ENCODE measurements around the gene LDB2. TPM values are rescaled to one million over a fixed set of nuclear protein-coding genes. Genes with fewer than 3 reads are reported as not detected.

LDB2 gene
- total and polyA plus RNA-seq, 2 donors (not counting 1 experiment from before 2014, with no cell fraction given) = not detected

DNA sequence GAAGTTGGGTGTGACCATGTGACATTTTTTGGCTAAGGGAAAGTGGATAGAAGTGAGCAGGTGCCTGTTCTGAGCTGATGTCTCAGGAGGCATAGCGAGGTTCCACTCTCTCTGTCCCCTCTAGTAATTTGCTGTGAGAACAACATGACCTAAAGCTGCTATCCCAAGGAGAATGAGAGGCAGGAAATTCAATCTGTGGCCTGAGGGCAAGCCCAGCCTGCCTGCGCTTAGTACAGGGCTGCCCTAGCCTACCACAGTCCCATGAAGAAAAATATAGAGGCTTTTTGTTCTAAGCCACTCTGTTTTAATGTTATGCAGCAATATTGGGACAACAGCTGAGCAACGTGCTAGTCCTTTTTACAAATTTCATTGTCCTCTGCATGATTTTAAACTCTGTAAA, 193.1 kb downstream of the LDB2 start:
- Histone ChIP-seq H2AFZ (ENCODE audit: insufficient read depth, low read depth, low read length, poor library complexity, severe bottlenecking) (no peak overlapping the region), H3K79me2 (ENCODE audit: control insufficient read depth, insufficient read depth, low read length) (no peaks in the 10 kb centered on the region), H3K27ac (ENCODE audit: low read length in 2 of 2) (no peak overlapping the region), H3K4me3 (ENCODE audit: control extremely low read depth in 1 of 5, extremely low read depth in 1 of 5, insufficient read depth in 1 of 5, low read depth in 2 of 5, low read length in 4 of 5) (no peak overlapping the region), H3K27me3 (replicated peaks in 1 of 4; ENCODE audit: control extremely low read depth in 1 of 4, control insufficient read depth in 3 of 4, insufficient read depth in 4 of 4, low read length in 3 of 4) (no peaks in the 10 kb centered on the region), H3K4me1 (ENCODE audit: control insufficient read depth in 2 of 2, insufficient read depth in 2 of 2, low read length in 2 of 2) (no peaks in the 10 kb centered on the region), H3K9me3 (ENCODE audit: control extremely low read depth in 1 of 3, control insufficient read depth in 2 of 3, insufficient read depth in 1 of 3, low read length in 2 of 3) (no peaks in the 10 kb centered on the region), H3K9ac (ENCODE audit: low read length) (no peak overlapping the region), H4K20me1 (ENCODE audit: control insufficient read depth, insufficient read depth, low read length, poor library complexity, severe bottlenecking) (no peaks in the 10 kb centered on the region), H3K36me3 (replicated peaks in 1 of 2; ENCODE audit: control extremely low read depth in 1 of 2, control insufficient read depth in 1 of 2, extremely low read depth in 1 of 2, insufficient read depth in 2 of 2, low read length in 1 of 2) (no peaks in the 10 kb centered on the region), H3K4me2 (replicated peaks; ENCODE audit: low read depth, low read length, poor library complexity, severe bottlenecking) (no peak overlapping the region)
- Mint-ChIP-seq H3K4me1 (no peaks in the 10 kb centered on the region), H3K27me3 (peaks cover 4% of the 10 kb centered on the region), H3K4me3 (no peak overlapping the region), H3K9me3 (ENCODE audit: insufficient read depth) (peaks cover 2% of the 10 kb centered on the region), H3K27ac (no peak overlapping the region)
- ChIA-PET POLR2A (no interaction called here), CTCF (no interaction called here)
- DNase-seq = no peak
- intact Hi-C loops (cut with micrococcal nuclease) = no loop called here
- no peak for ATAC-seq (ENCODE audit: low read depth)
- no peak for TF ChIP-seq EZH2 (IDR thresholded peaks at IDR 0.05; ENCODE audit: borderline replicate concordance, insufficient read depth, low read depth, low read length, poor library complexity, severe bottlenecking)
- TF ChIP-seq, protein P1, sequence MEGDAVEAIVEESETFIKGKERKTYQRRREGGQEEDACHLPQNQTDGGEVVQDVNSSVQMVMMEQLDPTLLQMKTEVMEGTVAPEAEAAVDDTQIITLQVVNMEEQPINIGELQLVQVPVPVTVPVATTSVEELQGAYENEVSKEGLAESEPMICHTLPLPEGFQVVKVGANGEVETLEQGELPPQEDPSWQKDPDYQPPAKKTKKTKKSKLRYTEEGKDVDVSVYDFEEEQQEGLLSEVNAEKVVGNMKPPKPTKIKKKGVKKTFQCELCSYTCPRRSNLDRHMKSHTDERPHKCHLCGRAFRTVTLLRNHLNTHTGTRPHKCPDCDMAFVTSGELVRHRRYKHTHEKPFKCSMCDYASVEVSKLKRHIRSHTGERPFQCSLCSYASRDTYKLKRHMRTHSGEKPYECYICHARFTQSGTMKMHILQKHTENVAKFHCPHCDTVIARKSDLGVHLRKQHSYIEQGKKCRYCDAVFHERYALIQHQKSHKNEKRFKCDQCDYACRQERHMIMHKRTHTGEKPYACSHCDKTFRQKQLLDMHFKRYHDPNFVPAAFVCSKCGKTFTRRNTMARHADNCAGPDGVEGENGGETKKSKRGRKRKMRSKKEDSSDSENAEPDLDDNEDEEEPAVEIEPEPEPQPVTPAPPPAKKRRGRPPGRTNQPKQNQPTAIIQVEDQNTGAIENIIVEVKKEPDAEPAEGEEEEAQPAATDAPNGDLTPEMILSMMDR (IDR thresholded peaks at IDR 0.05) = no peak
- 60% methylated on average over 1 of the region's 3 CpGs for WGBS (ENCODE audit: insufficient coverage)

DNA sequence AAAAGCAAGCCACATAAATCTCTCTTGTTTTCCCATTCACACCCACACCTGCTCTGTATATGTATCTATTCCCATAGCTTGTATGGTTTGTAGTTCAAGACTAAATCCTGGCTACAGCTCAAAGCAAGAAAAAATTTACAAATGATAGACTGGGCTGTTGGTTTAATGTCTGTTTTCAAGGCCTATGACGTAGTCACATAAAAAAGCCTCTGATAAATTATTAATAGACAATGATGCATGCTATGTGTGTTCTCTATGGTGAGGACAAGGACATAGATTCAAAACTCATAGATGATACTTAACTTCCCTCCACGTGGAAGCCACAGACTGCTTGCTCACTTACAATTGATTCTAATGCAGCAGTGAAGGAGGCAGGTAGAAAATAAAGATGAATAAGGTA, 194.0 kb downstream of the LDB2 start:
- ChIA-PET CTCF (no interaction called here), POLR2A (no interaction called here)

More for the DNA sequence above, 194.0 kb downstream of the LDB2 start:
- Mint-ChIP-seq H3K27ac (no peak overlapping the region), H3K9me3 (ENCODE audit: insufficient read depth) (peaks cover 2% of the 10 kb centered on the region), H3K4me1 (no peaks in the 10 kb centered on the region), H3K4me3 (no peak overlapping the region), H3K27me3 (peaks cover 4% of the 10 kb centered on the region)
- DNase-seq (no peak), ATAC-seq (ENCODE audit: low read depth) (no peak)
- WGBS (ENCODE audit: insufficient coverage) = no CpG with 5 or more reads among the region's 2 CpGs
- no peak for TF ChIP-seq EZH2 (IDR thresholded peaks at IDR 0.05; ENCODE audit: borderline replicate concordance, insufficient read depth, low read depth, low read length, poor library complexity, severe bottlenecking)
- TF ChIP-seq, protein P1 (IDR thresholded peaks at IDR 0.05) = no peak
- no peak overlapping the region for H3K9ac ChIP-seq (ENCODE audit: low read length)
- H3K27ac ChIP-seq (ENCODE audit: low read length in 2 of 2) = no peak overlapping the region
- intact Hi-C loops (cut with micrococcal nuclease) = no loop called here
- H3K36me3 ChIP-seq (replicated peaks in 1 of 2; ENCODE audit: control extremely low read depth in 1 of 2, control insufficient read depth in 1 of 2, extremely low read depth in 1 of 2, insufficient read depth in 2 of 2, low read length in 1 of 2) = no peaks in the 10 kb centered on the region
- no peaks in the 10 kb centered on the region for H3K79me2 ChIP-seq (ENCODE audit: control insufficient read depth, insufficient read depth, low read length)
- H3K4me1 ChIP-seq (ENCODE audit: control insufficient read depth in 2 of 2, insufficient read depth in 2 of 2, low read length in 2 of 2) = no peaks in the 10 kb centered on the region
- no peak overlapping the region for H3K4me3 ChIP-seq (ENCODE audit: control extremely low read depth in 1 of 5, extremely low read depth in 1 of 5, insufficient read depth in 1 of 5, low read depth in 2 of 5, low read length in 4 of 5)
- no peaks in the 10 kb centered on the region for H3K9me3 ChIP-seq (ENCODE audit: control extremely low read depth in 1 of 3, control insufficient read depth in 2 of 3, insufficient read depth in 1 of 3, low read length in 2 of 3)
- no peaks in the 10 kb centered on the region for H3K27me3 ChIP-seq (replicated peaks in 1 of 4; ENCODE audit: control extremely low read depth in 1 of 4, control insufficient read depth in 3 of 4, insufficient read depth in 4 of 4, low read length in 3 of 4)
- H3K4me2 ChIP-seq (replicated peaks; ENCODE audit: low read depth, low read length, poor library complexity, severe bottlenecking) = no peak overlapping the region
- H2AFZ ChIP-seq (ENCODE audit: insufficient read depth, low read depth, low read length, poor library complexity, severe bottlenecking) = no peak overlapping the region
- no peaks in the 10 kb centered on the region for H4K20me1 ChIP-seq (ENCODE audit: control insufficient read depth, insufficient read depth, low read length, poor library complexity, severe bottlenecking)
